A673 (cell line): Measurements from ENCODE around the gene ATP13A1. TPM values are rescaled to one million over a fixed set of nuclear protein-coding genes. Genes with fewer than 3 reads are reported as not detected.

ENCODE experiments used
- BruUV-seq: library from RNA; stranded (reverse); fragments of 400-500 nt; replicated peaks from 2 replicates; lab custom pipeline; 2021; lab: Mats Ljungman, UMichigan
- CTCF ChIA-PET: fragments of 300-600 bp; sonication (Branson Sonifier 250); formaldehyde crosslinking; loops from one replicate; lab custom pipeline; 2022; ENCODE audit warnings: antibody characterized with exemption; lab: Charles Lee
- POLR2A ChIA-PET: fragments of 300-600 bp; sonication (Branson Sonifier 250); formaldehyde crosslinking; loops from one replicate; lab custom pipeline; 2022; ENCODE audit warnings: antibody characterized with exemption; ENCODE audit not compliant: low non-redundant PET; lab: Charles Lee
- DNase-seq: peaks from one replicate; pipeline ENCODE4 v3.0.0-alpha.2; 2015; ENCODE audit warnings: low spot score
- H3K27ac ChIP-seq: fragments of 200-600 bp; sonication (generic); 2 replicates; pipeline ENCODE4 v1.5.1; 2016; ENCODE audit warnings: mixed run types, low read depth, mild to moderate bottlenecking, mixed read lengths, antibody characterized with exemption, low read length; ENCODE audit not compliant: poor library complexity, severe bottlenecking
- H3K27me3 ChIP-seq: fragments of 200-600 bp; sonication (generic); replicated peaks from 2 replicates; pipeline ENCODE4 v1.6.1; 2017; ENCODE audit warnings: mixed run types, low read depth, mild to moderate bottlenecking, mixed read lengths, antibody characterized with exemption, low read length; ENCODE audit not compliant: insufficient read depth, poor library complexity
- H3K36me3 ChIP-seq: fragments of 200-600 bp; sonication (generic); 2 replicates; pipeline ENCODE4 v1.6.1; 2016; ENCODE audit warnings: mixed run types, mild to moderate bottlenecking, mixed read lengths, antibody characterized with exemption, low read length; ENCODE audit not compliant: insufficient read depth, poor library complexity, severe bottlenecking
- H3K4me1 ChIP-seq: fragments of 200-600 bp; sonication (generic); 2 replicates; pipeline ENCODE4 v1.6.1; 2017; ENCODE audit warnings: mixed run types, mild to moderate bottlenecking, mixed read lengths, antibody characterized with exemption, low read length; ENCODE audit not compliant: insufficient read depth, poor library complexity, severe bottlenecking
- H3K4me3 ChIP-seq: fragments of 200-600 bp; sonication (generic); 2 replicates; pipeline ENCODE4 v1.5.1; 2016; ENCODE audit warnings: low read depth, mixed run types, mild to moderate bottlenecking, mixed read lengths, low read length; ENCODE audit not compliant: poor library complexity, severe bottlenecking
- H3K9me3 ChIP-seq: fragments of 200-600 bp; sonication (generic); 2 replicates; pipeline ENCODE4 v1.6.1; 2016; ENCODE audit warnings: mixed run types, low read depth, mild to moderate bottlenecking, mixed read lengths, antibody characterized with exemption, low read length; ENCODE audit not compliant: poor library complexity, severe bottlenecking
- CTCF ChIP-seq: fragments of 300-800, 200-600 bp; sonication (generic); conservative IDR thresholded peaks from 2 replicates; pipeline ENCODE4 v1.5.1; 2017; ENCODE audit warnings: low read depth, mild to moderate bottlenecking, antibody characterized with exemption, low read length, moderate library complexity, mixed read lengths
- EZH2 ChIP-seq: fragments of 200-600 bp; sonication (generic); IDR thresholded peaks from 2 replicates; pipeline ENCODE4 v1.6.1; 2017; ENCODE audit warnings: borderline replicate concordance, low read depth, mild to moderate bottlenecking, mixed read lengths, antibody characterized with exemption, low read length; ENCODE audit not compliant: poor library complexity, severe bottlenecking
- intact Hi-C: fragments of 100-400 bp; cut with micrococcal nuclease; formaldehyde crosslinking; loops from one replicate; pipeline ENCODE4 v1.10.0; 2022; ENCODE audit not compliant: unreplicated experiment
- total RNA-seq: library from RNA; stranded (reverse); gene quantifications from 2 replicates; pipeline ENCODE4 v1.2.3, GENCODE V29; 2021

Gene ATP13A1
- total RNA-seq, 1 experiment from 2014 or later, result 94.4 TPM

GRCh38 chr19:19649155-19649554, 14.3 kb downstream of the ATP13A1 start:
- Histone ChIP-seq H3K27ac (no peak overlapping the region), H3K9me3 (no peaks in the 10 kb centered on the region), H3K4me3 (no peak overlapping the region), H3K36me3 (peaks cover 65% of the 10 kb centered on the region), H3K4me1 (no peaks in the 10 kb centered on the region), H3K27me3 (no peaks in the 10 kb centered on the region)
- intact Hi-C loops, result no loop called here
- no peak for DNase-seq
- BruUV-seq, result no TSS peak
- POLR2A ChIA-PET, result no interaction called here
- no peak for TF ChIP-seq EZH2
- no peak for TF ChIP-seq CTCF
- CTCF ChIA-PET, result no interaction called here

GRCh38 chr19:19647037-19647835, 16.2 kb downstream of the ATP13A1 start:
- DNase-seq, result no peak
- CTCF ChIA-PET, result no interaction called here
- BruUV-seq, result no TSS peak

GRCh38 chr19:19645233-19645870, 18.1 kb downstream of the ATP13A1 start:
- POLR2A ChIA-PET, result no interaction called here
- DNase-seq, result no peak
- BruUV-seq, result TSS peak; percentile 14
- Histone ChIP-seq H3K9me3 (no peaks in the 10 kb centered on the region), H3K27me3 (no peaks in the 10 kb centered on the region), H3K4me3 (no peak overlapping the region), H3K4me1 (no peaks in the 10 kb centered on the region), H3K27ac (no peak overlapping the region), H3K36me3 (peaks cover 38% of the 10 kb centered on the region)
- CTCF ChIA-PET, result no interaction called here
- intact Hi-C loops, result no loop called here
- no peak for TF ChIP-seq EZH2
- no peak for TF ChIP-seq CTCF

More at GRCh38 chr19:19647037-19647835, 16.2 kb downstream of the ATP13A1 start:
- no peaks in the 10 kb centered on the region for H3K27me3 ChIP-seq
- H3K27ac ChIP-seq, result no peak overlapping the region
- no peak overlapping the region for H3K4me3 ChIP-seq
- POLR2A ChIA-PET, result no interaction called here
- TF ChIP-seq CTCF, result no peak
- no peak for TF ChIP-seq EZH2
- intact Hi-C loops, result no loop called here
- H3K4me1 ChIP-seq, result no peaks in the 10 kb centered on the region
- peaks cover 53% of the 10 kb centered on the region for H3K36me3 ChIP-seq
- H3K9me3 ChIP-seq, result no peaks in the 10 kb centered on the region
